KG1 (cell line): ENCODE results near the gene LRIG2.
"Not testable (repeated sequence)": the region's sequence is repeated elsewhere in the genome, so short reads cannot be mapped to it uniquely, and the experiment has no call there.

Source experiments
- DNase-seq: peaks from one replicate; lab custom pipeline; 2025; lab: John Stamatoyannopoulos, UW

Gene LRIG2

DNA sequence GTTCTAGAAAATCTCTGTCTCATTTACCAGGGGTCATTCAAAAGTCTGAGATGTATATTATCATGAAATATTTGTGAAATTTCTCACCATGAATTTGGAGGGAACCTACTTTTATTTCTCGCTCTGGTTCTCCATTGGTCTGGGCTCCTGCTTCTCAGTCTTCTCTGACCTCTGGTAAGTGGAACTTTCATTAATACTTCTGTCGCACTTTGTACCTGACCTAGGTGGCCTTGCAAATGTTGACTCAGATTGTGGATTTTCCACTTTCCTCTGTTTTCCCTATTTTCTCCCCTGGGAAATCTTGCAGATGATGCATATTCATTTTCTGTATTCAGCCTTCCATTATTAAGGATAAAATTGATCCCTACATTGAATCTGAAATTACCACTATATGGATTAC, 53.2 kb downstream of the LRIG2 start:
- DNase-seq, result no peak

- DNase-seq, result no peak
These were observed 55.1 kb downstream of the LRIG2 start for GRCh38 chr1:113128116-113128515.

DNA sequence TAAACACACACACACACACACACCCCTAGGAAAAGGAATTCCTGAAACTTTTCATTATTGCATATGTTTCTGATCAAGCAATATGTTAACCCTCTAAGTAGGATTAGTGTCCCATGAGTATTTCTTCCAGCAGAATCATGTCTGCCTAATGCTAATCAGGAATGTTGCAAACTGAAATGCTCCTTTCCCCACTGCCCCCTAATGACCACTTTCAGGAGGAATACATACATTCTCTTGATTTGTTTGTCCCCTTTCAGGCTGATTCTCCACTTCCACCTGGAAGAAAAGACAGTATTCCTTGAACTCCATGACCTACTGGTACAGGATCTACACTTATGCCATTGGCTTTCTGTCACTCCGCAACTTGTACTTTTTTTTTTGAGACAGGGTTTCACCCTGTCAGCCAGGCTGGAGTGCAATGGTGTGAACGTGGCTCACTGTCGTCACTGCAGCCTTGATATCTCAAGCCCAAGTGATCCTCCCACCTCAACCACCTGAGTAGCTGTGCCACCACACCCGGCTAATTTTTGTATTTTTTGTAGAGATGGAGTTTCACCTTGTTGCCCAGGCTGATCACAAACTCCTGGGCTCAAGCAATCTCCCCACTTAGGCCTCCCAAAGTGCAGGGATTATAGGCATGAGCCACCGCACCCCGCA, 56.7 kb downstream of the LRIG2 start:
- DNase-seq, result no peak

DNA sequence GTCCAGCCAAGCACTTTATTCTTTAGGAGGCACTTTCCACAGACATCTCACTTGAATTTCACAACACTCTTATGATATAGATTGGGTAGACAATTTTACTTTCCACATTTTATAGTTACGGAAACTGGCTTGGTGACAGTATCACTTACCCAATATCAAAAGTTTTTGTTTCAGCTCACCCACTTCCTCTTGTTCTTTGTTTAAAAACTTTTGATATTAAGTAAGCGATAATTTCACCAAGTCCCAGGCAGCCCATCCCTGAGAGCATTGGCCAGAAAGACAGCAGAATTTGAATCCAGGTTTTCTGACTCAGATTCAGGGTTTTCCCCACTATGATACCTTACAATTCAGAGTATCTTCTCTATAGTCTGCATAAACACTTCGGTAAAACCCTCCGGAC, 60.0 kb downstream of the LRIG2 start:
- no peak for DNase-seq

- DNase-seq, result no peak
These were observed 60.8 kb downstream of the LRIG2 start for GRCh38 chr1:113133759-113134158.

- DNase-seq, result no peak
These were observed 62.5 kb downstream of the LRIG2 start for GRCh38 chr1:113135460-113135859.

DNA sequence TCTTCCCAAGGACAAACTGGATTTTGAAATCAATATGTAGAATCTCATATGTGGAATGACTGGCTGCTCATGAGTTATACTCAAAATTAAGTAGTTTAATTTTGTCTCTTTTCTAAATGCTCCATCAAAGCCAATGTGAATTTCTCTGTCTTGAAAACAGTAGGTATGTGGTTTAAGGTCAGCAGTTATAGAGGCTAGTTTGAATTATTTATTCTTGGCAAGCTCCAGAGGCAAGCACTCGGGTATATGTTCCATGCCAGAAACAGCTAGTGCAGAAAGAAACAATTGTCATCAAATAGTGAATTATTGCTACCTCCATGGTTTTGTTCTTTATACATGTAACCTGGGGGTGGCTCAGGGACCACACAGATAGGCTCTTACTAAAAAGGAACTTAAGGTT, 63.5 kb downstream of the LRIG2 start:
- no peak for DNase-seq

DNA sequence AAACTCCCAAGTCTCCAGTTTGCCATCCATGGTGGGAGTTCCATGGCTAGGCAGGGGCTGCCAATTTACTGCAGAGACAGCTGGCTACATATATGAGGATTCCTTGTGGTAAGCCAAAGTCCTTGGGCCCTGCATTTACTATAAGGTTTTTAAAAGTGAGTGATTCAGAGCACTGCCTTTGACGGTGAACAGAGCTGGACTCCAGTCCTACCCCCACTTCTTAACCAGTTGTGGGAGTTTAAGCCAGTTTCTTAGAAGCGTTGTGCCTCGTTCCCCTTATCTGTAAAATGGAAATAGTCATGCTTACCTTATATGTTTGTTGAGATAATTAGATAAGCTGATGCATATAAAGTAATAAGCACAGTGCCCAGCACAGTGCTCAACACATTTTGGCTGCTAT, 64.6 kb downstream of the LRIG2 start:
- DNase-seq, result no peak

DNA sequence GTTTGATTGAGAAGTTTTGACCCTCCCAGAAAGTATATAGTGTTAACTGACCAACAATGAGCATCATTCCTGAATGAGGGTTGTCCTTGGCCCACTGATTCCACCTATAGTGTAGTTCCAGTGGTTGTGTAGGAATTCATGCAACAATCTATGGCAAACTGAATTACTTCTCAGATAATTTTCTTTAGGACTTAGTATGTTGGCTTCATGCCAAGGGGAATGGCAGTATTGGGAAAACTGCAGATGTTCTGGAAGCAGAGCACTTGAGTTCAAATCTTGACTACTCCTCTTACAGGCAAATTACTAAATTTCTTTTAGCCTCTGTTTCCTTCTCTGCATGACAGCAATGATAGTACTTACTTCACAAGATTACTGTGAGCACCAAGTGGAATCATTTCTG, 65.8 kb downstream of the LRIG2 start:
- DNase-seq, result no peak

DNA sequence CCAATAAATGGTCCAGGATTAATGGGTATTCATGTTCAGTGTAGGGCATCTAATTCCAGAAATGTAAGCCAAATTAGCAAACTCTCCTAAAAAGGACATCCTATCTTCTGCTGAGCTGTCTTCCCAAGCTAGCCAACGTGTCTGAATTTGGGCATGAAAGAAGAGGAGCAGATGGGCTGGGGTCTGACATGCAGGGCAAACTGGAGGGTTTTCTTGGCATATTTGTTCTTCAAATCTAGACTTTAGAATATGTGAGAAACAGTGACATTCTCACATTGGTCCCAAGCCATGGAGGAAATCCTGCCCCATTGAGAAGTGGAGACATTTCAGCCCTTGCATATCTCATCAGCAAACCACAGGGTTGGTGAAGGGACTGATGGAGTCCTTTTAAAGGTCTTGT, 67.2 kb downstream of the LRIG2 start:
- no peak for DNase-seq

DNA sequence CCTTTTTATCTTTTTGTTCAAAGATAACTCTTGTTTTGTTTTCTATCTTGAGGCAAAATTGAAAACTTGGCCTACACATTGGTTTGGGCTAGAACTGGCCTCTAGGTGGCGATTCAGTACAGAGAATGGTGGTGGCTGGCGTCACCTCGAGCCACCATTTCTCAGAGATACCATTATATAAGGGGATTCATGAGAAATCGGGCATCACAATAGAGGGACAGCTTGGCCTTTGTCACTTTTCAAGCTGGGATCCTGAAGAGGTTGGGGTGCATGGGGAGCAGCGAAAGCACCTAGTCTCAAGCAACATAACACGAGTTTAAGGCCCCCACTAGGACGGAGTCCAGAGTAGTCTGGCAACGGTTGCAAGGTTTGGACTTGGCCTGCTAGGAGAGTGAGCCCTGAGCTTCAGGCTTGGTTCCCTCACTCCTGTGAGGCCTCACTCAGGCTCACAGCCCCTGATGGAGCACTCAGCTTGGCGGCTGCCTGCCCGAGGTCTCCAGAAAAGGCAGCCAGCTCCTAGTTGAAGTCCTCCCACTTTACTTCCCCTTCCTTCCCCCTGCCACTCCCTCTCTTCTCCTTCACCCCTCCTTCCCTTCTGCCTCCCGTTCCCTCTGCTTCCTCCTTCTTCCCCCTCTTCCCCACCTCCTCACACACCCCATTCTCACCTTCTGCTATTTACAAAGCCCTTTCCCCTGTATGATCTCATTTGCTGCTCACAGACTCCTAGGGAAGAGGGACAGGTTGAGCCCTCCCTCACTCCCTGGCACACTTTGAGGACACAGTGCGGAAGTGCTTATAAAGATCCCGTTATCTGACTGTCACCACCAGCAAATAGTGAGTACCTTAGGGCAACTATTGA, 67.8 kb downstream of the LRIG2 start:
- peak; percentile 25 for DNase-seq

GRCh38 chr1:113141650-113142473, 68.9 kb downstream of the LRIG2 start:
- no peak for DNase-seq

DNA sequence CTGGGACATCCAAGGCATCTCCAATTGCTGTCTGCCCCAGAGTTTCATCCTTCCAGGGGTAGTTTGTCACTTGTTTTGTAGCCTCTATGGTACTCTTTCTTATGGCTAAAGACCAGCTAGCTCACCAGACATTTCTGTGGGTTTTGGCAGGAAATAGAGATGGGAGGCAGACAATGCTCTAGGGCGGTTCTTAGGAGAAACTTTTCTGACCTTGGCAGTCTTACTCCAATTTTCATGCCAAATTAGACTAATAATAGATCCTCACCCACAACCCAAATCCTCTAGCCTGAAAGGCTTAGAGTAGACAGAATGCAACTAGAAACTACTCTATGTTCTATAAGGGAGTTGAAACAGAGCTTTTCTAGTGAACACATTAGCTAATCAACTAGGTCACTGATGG, 69.8 kb downstream of the LRIG2 start:
- DNase-seq, result no peak

DNA sequence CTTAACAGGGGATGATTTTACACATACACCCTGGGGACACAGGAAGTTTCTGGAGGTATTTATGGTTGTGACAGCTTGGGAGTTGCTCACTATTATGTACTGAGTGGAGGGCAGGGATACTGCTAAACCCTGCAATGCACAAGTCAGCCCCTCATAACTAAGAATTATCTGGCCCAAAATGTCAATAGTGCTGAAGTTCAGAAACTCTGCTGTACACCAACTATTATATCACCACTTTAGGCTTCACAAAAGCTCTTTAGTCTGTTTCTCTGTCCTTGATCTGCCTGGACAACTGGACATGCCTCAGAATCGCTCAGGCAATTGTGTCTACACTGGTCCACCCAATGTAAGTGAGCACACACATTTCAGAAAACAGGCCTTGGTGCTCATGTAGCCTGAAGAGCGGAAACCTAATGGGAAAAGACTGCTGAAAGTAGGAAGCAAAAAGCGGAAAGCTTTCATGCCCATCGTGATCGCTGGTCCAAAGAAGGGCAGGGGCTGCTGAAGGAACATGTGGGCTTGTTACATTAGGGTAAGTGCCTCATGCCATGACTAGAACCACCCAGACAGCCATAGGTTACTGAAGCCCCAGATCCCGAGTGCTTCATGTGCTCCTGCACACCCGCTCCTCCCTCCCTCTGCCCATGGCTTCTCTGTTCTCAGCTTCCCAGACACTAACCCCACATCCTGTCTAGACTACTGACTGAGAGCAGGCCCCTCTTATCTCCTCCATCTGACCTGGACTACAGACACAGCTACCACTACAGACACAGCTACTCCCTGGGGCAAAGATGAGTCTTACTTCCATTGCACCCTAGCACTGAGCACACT, 73.5 kb downstream of the LRIG2 start:
- DNase-seq, result no peak

DNA sequence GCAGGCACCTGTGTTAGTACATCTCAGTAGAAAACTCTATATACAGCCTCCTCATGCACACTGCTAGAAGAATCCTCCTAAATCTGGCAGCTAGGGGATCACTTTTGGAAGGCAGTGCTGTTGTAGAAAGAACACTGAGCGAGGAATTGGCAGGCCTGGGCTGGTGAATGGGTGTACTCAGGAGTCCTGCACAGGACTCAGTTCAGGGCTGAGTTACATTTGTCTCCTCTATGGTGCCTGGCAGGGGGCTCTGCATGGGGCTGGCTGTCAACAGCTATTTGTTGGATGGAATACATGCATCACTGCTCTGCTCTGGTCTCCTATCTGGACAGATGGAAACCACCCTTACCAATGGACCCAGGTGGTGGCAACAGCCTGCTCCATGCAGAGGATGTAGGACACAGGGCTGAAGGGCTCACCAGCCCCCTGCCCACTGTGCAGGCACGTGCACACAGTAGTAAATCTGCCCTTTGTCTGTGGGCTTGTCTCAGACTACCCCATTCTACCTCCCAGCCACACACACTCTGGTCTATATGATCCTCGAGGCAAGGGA, 74.2 kb downstream of the LRIG2 start:
- DNase-seq, result no peak

DNA sequence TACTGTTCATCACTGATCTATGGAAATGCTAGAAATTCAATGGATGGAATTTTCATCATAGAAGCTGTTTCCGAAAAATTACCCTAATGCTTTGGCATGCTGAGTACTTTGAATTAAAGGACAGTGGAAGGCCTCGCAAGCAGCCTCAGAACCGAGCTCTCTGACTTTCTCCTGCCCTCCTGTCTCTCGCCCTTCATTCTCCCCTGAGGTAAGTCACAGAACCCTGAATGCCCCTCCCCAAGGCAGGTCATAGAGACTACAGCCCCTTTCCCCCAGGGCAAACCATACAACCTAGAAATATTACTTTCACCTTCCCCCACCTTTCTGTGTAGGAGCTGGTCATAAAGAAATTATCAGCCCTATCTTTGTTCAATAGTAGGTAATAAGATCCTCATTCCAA, 74.8 kb downstream of the LRIG2 start:
- DNase-seq, result no peak

GRCh38 chr1:113150494-113150893, 77.5 kb downstream of the LRIG2 start:
- not testable (repeated sequence) for DNase-seq

DNA sequence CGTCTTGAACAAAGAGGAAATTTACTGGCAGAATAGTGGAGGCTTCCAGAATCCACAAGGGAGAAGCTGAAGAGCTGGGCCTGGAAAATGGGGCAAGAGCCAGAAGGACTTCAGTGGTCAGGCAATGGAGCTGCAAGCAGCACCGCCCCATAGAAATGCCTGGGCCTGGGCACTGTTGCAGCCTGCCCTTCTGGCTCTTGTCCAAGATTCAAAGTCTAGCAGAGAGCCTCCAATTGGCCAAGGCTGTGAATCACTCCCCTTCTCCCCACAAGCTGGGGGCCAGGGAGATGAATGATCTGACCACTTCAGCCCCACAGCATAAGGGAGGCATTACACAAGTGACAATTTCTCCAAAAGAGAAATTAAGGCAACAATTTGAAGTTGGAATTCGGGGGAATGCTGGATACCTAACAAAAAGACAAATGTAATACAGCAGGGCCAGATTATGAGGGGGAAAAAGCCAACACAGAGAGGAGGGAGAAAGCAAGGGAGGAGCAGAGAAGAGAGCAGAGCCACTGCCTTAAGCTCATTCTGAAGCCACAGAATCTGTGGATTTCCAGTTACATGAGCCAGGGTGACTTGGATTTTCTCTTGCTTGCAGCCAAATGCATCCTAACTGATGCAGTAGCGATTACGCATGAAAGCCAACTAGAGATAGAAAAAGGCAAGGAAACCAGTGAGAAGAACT, 80.3 kb downstream of the LRIG2 start:
- no peak for DNase-seq

DNA sequence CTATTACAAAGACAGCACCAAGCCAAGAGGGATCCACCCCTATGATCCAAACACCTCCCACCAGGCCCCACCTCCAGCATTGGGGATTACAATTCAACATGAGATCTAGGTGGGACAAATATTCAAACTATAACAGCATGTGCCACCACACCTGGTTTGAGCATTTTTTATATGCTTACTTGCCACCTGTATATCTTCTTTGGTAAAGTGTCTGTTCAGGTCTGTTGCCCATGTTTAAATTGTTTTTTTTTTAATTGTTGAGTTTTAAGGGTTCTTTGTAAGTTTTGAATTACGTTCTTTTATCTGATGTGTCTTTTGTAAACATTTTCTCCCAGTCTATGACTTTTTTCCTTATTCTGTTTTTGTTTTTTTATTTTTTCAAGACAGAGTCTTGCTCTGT, 83.4 kb downstream of the LRIG2 start:
- DNase-seq, result no peak

- DNase-seq, result not testable (repeated sequence)
These were observed 85.7 kb downstream of the LRIG2 start for GRCh38 chr1:113158743-113159142.

GRCh38 chr1:113166473-113166872, 93.5 kb downstream of the LRIG2 start:
- DNase-seq, result no peak
